ENCODE results near the gene TPK1. TPM values are rescaled to one million over a fixed set of nuclear protein-coding genes. Genes with fewer than 3 reads are reported as not detected.

The TPK1 gene
- total RNA-seq, 1 experiment from 2014 or later = 3.1 TPM

DNA sequence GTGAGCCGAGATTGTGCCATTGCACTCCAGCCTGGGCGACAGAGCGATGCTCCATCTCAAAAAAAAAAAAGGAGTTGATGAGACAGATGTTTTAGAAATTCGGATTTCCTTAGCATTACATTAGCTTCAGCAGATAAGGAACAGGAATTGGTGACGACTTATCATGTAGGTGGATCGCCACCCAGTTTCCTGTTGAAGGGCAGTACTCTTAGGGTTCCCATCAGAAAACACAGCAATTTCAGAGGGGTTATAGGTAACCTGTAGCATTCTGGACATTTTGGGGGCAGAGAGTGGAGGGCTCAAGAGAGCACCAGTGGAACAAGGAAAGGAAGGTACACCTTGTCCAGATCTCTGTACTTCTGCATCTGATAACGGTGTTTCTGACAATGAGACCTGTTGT is 286.0 kb downstream of the TPK1 start:
- Histone ChIP-seq H2AK5ac (ENCODE audit: insufficient read length, low read length) (no peak overlapping the region), H3K9ac (ENCODE audit: extremely low read depth, insufficient read length, low read length) (no peak overlapping the region), H3K4ac (ENCODE audit: low read depth, low read length) (no peak overlapping the region), H3K9me3 (ENCODE audit: control insufficient read depth, low read depth, low read length) (no peaks in the 10 kb centered on the region), H3T11ph (ENCODE audit: low read length) (no peak overlapping the region), H3K23me2 (ENCODE audit: insufficient read length, low read depth, low read length, poor library complexity, severe bottlenecking) (no peaks in the 10 kb centered on the region), H3K27me3 (ENCODE audit: insufficient read depth, low read length) (no peaks in the 10 kb centered on the region), H3K79me1 (ENCODE audit: insufficient read depth, low read depth, low read length, poor library complexity, severe bottlenecking) (no peaks in the 10 kb centered on the region), H4K8ac (replicated peaks; ENCODE audit: insufficient read length, low read depth, low read length) (no peak overlapping the region), H2BK15ac (ENCODE audit: low read depth, low read length) (no peak overlapping the region), H3K23ac (ENCODE audit: insufficient read length, low read depth, low read length) (no peak overlapping the region), H3K18ac (ENCODE audit: insufficient read length, low read depth, low read length) (no peak overlapping the region), H3K27ac (ENCODE audit: insufficient read length, low read depth, low read length) (no peak overlapping the region), H2BK20ac (ENCODE audit: low read depth, low read length, poor library complexity, severe bottlenecking) (no peak overlapping the region), H2BK5ac (ENCODE audit: insufficient read length, low read length) (no peak overlapping the region), H4K5ac (ENCODE audit: insufficient read length, low read depth, low read length) (no peak overlapping the region), H4K91ac (ENCODE audit: insufficient read length, low read depth, low read length) (no peak overlapping the region), H3K14ac (ENCODE audit: insufficient read depth, low read length) (no peak overlapping the region), H3K56ac (ENCODE audit: insufficient read length, low read depth, low read length) (no peak overlapping the region), H2AFZ (ENCODE audit: low read length) (no peak overlapping the region), H3K4me1 (ENCODE audit: insufficient read depth, low read length) (no peaks in the 10 kb centered on the region), H2BK120ac (ENCODE audit: low read depth, low read length, poor library complexity, severe bottlenecking) (no peak overlapping the region), H2BK12ac (ENCODE audit: insufficient read length, low read depth, low read length) (no peak overlapping the region), H3K79me2 (ENCODE audit: insufficient read depth, low read length) (no peaks in the 10 kb centered on the region), H4K20me1 (ENCODE audit: control insufficient read depth, insufficient read depth, insufficient read length) (no peaks in the 10 kb centered on the region), H3K4me2 (ENCODE audit: insufficient read depth, insufficient read length, low read length) (no peak overlapping the region)
- Mint-ChIP-seq H3K4me1 (peaks cover 3% of the 10 kb centered on the region in 2 experiments; a peak in 3 of 4 replicates), H3K27me3 (ENCODE audit: low read depth) (no peaks in the 10 kb centered on the region), H3K27ac (no peak overlapping the region), H3K36me3 (ENCODE audit: insufficient read depth in 1 of 3, low read depth in 3 of 3) (no peaks in the 10 kb centered on the region), H3K4me3 (no peak overlapping the region), H3K9me3 (no peaks in the 10 kb centered on the region)
- DNase-seq = no peak
- no CpG with 5 or more reads among the region's 7 CpGs for WGBS (ENCODE audit: extremely low coverage, insufficient read length, low lambda C conversion rate)
- no peak for TF ChIP-seq CTCF (conservative IDR thresholded peaks at IDR 0.05)

All from H9 (cell line).